Stimulated activated CD8-positive, alpha-beta memory T cell treated with anti-CD3 and anti-CD28 coated beads, Interleukin-12 subunit alpha, Interleukin-12 subunit beta, amount 100 ng/mL, for 1 hour (primary cell): ENCODE data around the gene ADAMTS4.

Source experiments
- DNase-seq: peaks from one replicate; pipeline ENCODE4 v3.0.0-alpha.2; 2020; ENCODE audit warnings: low read depth

The ADAMTS4 gene

GRCh38 chr1:161196111-161196510 lies 2.7 kb downstream of the ADAMTS4 start:
- DNase-seq: no peak

DNA sequence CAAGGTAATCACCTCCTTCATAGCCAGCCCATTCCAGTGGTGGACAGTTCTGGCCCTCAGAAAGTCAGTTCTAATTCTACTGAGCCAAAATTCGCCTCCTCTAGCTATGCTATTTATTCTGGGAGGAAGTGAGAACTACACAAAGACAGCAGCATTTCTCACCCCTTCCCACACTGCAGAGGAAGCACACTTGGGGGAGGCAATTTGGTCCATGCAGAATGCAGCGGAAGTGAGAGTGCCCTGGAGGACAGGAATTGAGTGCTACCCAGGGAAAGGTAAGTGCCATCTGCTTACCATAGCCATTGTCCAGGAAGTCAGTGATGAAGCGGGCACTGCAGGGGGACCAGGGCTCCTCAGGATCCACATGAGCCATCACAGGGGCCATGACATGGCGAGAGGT lies 3.7 kb downstream of the ADAMTS4 start:
- DNase-seq: no peak

GRCh38 chr1:161193561-161194235 lies 5.2 kb downstream of the ADAMTS4 start:
- no peak for DNase-seq

- DNase-seq: peak; percentile 52
Measured at GRCh38 chr1:161192476-161193465, 6.1 kb downstream of the ADAMTS4 start.

- DNase-seq: no peak
Measured at GRCh38 chr1:161191971-161192370, 6.9 kb downstream of the ADAMTS4 start.

- no peak for DNase-seq
Measured at GRCh38 chr1:161190962-161191521, 7.8 kb downstream of the ADAMTS4 start.

DNA sequence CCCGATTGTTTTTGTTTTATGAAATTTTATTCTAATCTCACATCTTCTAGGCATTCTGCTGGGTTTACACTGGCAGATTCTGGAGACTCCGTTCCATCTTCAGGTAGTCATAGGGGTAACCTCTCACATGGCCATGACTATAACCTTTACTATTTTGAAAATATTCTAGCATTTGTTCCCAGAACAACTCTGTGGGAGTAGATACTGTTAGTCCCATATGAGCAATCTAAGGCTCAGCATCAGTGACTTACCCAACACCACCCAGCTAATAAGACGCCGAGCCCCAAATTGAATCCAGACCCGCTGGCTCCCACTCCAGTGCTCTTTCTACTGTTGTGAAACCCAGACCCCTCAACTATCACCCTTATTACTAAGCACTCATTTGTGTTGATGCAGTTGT lies 9.8 kb downstream of the ADAMTS4 start:
- DNase-seq: no peak

DNA sequence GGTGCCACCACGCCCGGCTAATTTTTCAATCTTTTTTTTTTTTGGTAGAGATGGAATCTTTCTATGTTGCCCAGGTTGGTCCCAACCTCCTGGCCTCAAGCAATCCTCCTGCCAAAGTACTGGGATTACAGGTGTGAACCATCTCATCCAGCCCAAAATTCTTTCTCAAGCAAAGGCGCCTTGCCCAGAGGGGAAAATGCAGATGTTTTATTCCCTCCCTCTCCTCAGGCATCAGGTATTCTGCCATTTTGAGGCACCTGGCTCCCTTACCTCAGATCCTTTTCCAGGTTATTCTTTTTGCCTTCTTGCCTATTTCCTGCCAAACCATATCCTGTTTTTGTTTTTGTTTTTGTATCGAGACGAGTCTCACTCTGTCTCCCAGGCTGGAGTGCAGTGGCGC lies 10.5 kb downstream of the ADAMTS4 start:
- DNase-seq: no peak

GRCh38 chr1:161187311-161187710 lies 11.5 kb downstream of the ADAMTS4 start:
- no peak for DNase-seq

DNA sequence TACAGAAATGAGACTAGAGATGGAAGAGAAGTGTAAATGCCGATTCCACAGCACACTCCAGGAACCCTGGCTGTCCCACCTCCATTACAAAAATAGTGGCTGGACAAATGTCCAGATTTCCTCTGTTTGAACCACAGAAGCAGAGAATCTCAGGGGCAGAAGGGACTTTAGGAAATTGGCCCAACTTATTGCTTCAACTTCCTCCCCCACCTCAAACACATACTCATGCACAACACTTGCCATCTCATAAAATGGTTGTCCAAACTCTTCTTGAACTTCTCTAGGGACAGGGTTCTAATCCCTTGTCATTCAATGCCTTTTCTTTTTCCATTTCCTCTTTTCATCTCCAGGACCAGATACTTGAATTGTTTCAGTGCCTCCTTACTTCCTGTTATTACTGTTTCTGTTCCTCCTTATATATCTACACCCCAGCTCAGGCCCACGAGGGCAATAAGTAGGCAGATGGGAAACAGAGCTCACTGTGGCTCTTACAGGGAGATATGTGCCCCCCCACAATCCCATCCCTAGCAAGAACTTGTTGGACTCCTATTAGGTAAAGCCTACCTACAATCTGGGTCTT lies 13.0 kb downstream of the ADAMTS4 start:
- no peak for DNase-seq

- peak; percentile 56 for DNase-seq
Measured at GRCh38 chr1:161185282-161185682, 13.6 kb downstream of the ADAMTS4 start.

GRCh38 chr1:161182214-161182613 lies 16.6 kb downstream of the ADAMTS4 start:
- DNase-seq: no peak

DNA sequence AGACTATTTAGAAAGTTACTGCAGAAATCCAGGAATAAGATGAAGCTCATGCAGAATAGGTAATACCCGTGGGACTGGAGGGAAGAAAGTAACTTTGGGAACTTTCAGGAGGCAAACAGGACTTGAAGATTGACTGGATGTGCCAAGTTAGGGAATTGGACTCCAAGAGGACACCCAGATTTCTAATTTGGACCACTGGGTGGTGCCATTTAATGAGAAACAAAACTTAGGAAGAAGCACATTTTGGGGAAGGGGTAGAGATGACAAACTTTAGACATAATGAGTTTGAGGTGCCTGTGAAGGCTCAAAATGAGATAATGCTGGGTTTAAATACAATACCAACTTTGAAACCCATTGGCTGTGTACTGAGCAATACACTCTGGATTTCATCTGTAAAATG lies 18.2 kb downstream of the ADAMTS4 start:
- DNase-seq: no peak

GRCh38 chr1:161179698-161180097 lies 19.2 kb downstream of the ADAMTS4 start:
- DNase-seq: no peak

DNA sequence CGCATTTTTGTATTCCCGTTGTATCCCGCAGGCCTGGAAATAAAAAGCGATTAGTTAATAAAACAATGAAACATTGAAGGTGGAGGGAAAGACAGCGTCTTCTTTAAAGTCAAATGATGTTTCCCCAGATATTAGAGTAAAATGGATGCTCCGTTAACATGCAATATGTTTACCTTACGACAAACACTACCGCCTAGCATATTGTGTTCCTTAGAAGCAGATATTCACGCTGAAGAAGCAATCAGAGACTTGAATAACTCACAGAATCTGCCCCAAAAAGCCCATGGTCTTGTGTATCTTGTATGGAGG lies 21.0 kb downstream of the ADAMTS4 start:
- no peak for DNase-seq

DNA sequence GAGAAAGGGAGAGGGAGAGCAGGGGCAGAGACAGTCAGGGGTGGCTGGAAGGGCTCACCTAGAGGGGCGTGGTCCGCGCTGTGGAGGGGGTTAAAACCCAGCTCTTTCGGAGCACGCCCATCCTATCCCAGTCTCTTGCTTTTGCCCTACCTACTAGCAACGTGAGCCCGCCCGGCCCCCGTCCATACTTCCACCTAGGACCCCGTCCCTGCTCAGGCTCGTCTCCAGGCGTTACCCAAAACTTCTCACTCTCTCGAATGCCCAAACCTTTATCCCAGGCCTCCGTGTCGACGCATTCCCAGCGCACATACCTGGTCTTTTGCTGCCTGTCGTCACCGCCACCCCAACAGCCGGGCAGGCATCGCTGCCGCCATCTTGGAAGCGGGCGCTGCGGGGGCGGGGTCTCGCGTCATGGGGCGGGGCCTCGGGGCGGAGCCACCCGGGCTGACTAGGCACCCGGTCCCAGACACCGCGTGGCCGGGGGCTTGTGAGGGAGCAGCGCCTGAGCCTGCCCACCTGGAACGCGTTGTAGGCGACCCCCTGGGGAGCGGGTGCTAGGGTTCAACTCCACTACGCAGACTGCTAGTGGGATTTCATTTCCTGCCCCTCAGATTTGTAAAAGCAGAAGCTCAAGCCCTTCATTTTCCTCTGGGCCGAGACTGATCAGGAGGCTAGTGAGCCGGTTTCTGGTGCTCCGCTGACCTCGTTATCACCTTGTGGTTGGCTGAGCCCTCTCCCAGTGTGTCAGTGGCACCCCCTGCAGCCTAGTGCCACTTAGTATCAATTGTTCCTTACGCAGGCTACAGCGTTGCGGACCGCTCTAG lies 21.5 kb downstream of the ADAMTS4 start, which contains the start of gene B4GALT3:
Gene B4GALT3, minus strand, starts transcription at position 396 of the 824 bp plus-strand sequence. CDS start 1,447 bp downstream, outside the sequence.
- DNase-seq: peak; percentile 88

GRCh38 chr1:161176468-161177111 lies 22.3 kb downstream of the ADAMTS4 start:
- no peak for DNase-seq

DNA sequence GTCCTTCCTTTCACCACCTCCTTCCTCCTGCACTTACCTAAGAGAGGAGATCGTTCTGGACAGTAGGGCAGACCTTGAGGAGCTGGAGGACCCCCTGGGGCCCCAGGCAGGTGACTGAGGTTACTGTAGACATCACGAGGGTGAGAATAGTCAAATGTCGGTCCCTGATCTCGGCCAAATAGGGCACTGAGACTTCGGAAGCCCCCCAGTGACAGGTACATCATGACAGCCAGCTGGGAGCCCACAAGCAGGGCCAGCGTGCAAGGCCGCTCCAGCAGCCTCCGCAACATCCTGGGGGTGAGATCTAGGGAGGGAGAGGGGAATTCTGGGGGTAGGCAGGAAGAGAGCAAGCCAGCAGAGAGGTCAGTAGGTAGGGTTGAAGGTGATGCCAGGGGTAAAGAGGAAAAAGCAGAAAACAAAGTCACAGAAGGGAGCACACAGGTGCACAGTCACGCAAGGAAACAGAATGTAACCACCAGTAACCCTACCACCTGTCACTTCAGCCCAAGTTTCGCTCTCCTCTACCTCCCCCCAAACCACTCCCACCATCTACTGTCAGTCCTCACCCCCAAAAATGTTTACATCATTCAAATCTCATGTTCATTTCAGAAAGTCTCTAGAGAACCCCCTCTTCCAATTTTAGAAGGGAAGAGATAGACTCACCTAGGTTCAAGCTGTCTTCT lies 22.9 kb downstream of the ADAMTS4 start:
- DNase-seq: no peak

GRCh38 chr1:161174911-161175310 lies 23.9 kb downstream of the ADAMTS4 start:
- no peak for DNase-seq

DNA sequence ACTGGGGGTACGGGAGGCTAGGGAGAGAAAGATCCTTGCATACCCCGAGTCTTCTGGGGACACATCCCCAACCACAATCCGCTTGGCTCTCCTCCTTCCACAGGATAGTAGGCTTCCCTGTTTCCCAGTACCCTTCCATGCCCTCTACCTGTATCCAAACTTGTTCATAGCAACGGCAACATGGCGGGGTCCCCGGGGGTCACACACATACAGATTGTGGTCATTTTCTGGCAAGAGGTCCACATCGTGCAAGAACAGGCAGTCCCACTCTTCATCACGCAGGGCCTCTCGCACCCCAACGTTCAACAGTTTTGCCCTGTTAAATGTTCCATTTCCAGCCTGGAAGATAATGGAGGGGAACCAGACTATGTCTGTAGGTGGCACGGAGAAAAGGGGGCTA lies 25.1 kb downstream of the ADAMTS4 start:
- no peak for DNase-seq
